HPDE6-E6E7 (cell line): ENCODE results near the gene UBE2V1.
"Not testable (repeated sequence)": the region's sequence is repeated elsewhere in the genome, so short reads cannot be mapped to it uniquely, and the experiment has no call there.

Experiments
- DNase-seq: peaks from one replicate; pipeline ENCODE4 v3.0.0; 2011; ENCODE audit warnings: missing footprints; ENCODE audit errors: extremely low spot score

The UBE2V1 gene

DNA sequence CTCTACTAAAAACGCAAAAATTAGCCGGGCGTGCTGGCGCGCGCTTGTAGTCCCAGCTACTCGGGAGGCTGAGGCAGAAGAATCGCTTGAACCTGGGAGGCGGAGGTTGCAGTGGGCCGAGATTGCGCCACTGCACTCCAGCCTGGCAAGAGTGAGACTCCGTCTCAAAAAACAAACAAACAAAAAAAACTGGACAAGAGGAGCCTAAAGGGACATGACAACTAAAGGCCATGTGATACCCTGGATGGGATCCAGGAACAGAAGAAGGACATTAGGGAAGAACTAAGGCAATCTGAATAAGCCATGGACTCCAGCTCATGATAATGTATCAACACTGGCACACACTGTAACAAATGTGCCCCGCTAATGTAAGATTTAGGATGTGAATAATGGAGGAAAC lies 24.8 kb upstream of the UBE2V1 start:
- not testable (repeated sequence) for DNase-seq

DNA sequence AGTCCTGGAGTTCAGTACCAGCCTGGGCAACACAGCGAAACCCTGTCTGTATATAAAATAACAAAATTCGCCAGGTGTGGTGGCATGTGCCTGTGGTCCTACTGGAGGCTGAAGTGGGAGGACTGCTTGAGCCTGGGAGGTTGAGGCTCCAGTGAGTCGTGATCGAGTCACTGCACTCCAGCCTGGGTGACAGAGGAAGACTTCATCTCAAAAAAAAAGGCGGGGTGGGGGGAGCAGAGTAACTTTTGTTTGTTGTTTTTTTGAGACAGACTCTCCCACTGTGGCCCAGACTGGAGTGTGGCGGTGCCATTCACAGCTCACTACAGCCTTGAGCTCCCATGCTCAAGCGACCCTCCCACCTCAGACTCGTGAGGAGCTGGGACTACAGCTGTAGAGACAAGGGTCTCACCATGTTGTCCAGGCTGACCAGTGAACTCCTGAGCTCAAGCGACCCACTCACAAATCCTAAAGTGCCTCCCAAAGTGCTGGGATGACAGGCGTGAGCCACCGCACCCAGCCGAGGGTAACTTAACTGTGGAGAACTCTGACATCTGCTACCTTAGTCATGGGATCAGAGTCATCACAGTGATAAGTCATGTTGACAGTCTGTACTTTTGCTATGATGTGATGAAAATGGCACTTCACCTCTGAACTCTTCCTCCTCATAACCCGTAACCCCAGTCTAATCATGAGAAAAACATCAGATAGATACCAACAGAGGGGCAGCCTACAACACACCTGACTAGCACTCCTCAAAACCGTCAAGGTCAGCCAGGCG lies 24.1 kb upstream of the UBE2V1 start:
- DNase-seq = no peak

DNA sequence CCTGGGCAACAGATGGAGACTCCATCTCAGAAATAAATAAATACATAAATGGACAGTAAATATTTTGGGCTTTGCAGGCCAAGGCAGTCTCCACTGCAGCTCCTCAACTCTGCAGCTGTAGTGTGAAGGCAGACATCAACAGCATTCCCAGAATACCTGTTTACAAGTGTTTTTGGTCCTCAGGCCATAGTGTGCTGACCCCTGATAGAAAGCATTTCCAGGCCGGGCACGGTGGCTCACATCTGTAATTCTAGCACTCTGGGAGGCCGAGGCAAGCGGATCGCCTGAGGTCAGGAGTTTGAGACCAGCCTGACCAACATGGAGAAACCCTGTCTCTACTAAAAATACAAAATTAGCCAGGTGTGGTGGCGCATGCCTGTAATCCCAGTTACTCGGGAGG lies 22.2 kb upstream of the UBE2V1 start:
- not testable (repeated sequence) for DNase-seq

DNA sequence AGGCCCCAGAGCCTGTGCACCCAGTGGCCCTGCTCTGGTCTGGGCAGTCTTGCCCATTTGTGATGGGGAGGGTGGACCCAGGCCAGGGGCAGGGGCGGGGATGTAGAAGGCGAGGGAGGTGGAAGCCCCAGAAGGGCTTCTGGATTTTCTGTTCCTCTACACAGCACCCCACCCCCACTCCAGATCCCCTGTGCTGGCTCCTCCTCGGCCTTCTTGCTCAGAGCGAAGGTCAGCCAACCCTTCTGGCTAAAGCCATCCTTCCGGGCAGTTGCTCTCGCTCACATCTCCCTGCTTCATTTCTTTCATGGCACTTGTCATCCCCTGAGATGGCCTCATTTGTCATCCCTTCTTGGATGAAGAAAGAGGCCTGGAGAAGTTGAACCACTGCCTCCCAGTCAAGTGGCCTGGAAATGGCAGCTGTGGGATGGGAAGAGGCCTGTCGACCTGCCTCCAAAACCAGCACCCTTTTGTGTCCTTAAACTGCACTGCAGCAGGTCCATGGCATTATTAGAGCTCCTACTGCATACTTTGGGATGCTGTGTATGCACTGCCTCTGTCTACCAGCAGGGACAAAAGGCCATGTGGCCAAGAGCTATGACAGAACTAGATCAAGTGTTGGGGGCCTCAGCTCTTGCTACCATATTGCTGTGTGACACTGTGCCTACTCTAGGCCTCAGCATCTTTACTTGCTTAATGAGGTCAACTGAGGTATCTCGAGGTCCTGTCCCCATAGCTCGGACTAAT lies 20.7 kb upstream of the UBE2V1 start:
- DNase-seq = no peak

DNA sequence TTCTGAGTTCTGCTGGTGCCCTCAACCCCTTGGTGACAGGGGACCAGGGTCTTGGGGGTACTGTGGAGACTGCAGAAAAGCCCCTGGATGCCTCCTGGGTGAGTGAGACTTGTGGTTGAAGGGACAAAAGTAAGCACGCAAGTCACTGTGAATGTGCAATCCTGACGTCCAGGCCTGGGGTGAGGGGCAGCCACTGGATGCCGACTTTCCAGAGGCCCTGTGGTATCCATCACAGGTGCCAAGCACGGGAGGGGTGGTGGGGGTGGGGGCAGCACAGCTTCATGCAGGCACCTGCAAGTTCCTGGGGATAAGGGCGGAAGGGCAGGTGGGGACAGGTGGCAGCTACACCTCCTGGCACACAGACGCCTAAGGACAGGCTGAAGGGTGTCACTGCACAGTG lies 20.1 kb upstream of the UBE2V1 start:
- DNase-seq = no peak

DNA sequence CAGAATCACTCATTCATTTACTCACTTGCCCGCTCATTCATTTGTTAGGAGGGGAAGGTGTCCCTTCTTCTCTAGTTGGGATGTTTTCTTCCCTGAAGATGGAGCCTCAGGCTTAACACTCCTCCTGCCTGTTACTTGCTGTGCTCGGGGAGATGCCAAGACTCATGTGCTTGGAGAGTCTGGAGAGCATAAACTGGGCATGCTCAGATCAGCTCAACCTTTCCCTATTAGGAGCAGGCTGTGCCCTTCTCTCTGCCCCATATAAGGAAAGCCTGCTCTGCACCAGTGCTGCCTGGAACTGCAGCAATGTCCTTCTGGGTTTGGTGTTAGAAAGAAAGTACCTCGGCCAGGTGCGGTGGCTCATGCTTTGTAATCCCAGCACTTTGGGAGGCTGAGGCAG lies 18.0 kb upstream of the UBE2V1 start:
- no peak for DNase-seq

DNA sequence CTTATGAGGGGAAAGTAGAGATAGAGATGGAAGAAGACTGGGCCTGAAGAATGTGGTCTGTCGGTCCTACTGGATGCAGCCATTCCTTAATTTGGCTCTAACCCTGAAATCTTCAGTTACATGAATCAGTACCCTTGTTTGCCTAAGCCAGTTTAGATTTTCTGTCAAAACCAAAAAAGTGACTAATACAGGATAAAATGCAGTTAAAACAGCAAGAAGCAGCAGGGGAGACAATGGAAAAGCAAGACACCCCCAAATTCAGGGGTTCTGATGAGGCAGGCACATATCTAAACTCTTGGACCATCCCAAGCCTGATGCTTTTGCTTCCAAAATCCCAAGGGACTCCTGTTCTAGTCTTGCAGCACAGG lies 17.4 kb upstream of the UBE2V1 start:
- DNase-seq = no peak

DNA sequence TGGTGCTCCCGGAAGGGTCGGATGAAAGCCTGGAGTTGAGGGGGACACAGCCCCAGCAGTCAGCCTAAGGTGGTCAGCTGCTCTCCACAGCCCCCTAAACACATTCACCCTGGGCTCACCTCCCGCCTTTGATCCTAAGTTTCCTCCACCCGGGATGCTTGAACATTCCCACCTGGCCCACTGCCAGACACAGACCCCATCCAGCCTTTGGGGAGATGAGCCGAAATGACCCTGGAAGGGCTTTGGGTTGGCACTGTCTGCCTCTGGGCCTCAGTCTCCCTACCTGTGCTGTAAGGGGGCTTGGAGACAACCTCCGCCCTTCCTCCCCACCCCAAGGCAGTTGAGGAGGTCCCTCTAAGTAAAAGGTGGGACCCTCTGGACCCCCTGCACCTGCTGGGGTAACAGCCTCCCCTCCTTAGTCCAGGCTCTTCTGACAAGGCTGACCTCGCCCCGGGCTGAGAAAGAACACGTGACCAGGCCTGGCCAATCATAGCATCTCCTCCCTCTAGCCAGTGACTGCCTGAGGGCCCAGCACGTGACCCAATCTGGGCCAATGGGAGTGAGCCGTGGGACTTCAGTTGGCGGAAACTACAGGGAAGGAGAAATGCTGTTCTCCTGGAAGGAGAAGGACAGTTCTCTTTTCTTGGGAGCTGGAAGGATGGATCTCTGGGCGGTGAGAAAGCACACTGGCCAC lies 16.9 kb upstream of the UBE2V1 start:
- DNase-seq = no peak

DNA sequence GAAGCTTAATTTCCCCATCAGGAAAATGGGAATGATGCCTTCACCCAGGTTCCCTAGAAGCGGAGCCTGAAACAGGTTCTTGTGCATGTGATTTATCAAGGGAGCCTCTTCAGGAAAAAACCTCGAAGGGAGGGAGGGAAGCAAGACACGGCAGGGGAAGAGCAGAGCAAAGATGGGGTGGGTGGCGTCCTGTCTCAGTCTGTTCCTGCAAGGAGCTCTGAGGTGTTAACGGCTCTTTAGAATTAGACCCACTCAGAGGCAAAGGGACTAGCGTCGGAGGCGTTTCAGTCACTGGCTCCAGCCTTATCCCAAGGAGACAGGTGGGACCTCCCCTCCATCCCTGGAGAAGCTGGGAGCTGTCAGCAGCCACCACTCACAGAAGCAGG lies 15.6 kb upstream of the UBE2V1 start:
- no peak for DNase-seq

DNA sequence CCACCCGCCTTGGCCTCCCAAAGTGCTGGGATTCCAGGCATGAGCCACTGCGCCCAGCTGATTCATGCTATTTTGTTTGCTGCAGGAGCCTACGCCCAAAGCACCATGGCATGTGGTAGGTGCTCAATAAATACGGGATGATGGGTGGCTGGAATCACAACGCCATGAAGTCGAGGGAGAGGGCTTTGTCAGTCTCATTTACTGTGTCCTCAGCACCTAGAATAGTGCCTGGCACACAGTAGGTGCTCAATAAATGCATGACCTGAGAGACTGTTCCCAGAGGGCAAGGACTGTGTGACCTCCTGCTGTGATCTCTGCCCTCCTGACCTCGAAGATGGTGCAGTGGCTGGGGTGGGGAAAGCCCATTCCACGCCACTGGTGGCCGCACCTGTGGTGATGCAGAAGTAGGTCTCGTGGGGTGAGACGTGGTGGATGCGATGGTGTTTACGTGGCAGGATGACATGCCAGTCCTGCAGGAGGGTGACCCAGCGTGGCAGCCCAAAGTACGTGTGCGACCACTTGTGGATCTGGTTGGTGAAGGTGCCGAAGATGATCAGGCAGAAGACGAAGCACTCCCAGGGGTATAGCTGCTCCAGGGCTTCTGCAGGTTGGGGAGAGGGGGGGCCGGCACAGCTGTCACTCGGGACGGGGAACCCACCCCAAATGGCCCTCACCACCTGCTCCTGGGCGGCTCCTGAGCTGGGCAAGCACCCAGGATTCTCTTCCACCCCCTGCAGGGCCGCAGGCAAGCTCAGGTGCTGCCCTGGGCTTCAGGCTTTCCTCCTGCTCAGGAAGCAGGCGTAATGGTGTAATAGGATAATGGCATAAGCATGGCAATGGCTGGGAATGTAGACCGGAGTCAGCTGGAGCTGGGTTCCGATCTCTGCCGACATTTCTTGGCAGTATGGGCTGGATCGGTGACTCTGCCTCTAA lies 14.9 kb upstream of the UBE2V1 start:
- DNase-seq = no peak

DNA sequence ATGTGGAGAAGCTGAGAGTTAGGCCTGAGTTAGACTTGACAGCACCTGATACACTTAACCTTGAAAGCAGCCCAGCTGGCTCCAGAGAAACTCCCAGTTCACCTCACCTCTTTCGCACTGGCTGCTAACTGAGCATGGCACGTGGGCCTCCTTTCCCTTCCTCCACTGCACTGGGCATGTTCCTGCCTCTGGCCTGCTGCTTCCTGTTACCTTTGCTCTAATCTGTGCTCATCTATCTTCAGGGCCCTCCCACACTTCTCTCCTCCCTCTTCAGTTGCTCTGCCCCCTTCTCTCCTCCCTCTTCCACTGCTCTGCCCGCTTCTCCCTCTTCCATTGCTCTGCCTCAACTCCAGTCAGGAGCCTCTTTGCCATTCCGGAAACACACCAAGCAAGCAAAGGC lies 13.7 kb upstream of the UBE2V1 start:
- no peak for DNase-seq

DNA sequence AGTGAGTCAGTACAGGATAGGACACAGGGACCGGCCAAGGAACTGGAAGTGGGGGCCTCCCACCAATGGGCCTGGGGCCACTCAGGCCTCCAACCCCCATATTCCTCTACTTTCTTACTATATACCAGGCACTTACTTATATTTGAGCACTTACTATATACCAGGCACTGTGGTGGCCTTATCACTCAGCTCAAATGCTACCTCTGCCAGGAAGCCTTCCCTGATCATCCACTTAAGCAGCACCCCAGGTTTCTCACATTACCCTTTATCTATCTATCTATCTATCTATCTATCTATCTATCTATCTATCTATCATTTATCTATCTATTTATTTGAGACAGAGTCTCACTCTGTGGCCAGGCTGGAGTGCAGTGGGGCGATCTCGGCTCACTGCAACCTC lies 12.3 kb upstream of the UBE2V1 start:
- no peak for DNase-seq

DNA sequence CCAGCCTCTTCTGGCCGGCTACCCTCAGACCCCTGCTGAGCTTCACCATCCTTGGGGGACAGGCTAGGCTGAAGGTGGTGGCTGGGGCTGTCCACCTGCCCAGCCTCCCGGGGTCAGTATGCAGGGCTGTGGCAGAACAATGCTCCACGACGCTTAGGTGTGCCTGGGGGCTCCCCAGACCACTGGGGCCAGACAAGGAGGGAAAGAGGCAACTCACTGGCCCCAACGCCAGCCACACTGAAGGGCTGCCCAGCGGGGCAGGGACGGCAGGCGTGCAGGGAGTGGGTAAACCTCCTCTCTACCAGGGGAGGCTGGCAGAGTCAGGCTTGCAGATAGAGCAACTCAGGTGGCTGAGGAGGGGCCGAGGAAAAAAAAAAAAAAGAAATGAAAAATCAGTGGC lies 11.5 kb upstream of the UBE2V1 start:
- DNase-seq = no peak

DNA sequence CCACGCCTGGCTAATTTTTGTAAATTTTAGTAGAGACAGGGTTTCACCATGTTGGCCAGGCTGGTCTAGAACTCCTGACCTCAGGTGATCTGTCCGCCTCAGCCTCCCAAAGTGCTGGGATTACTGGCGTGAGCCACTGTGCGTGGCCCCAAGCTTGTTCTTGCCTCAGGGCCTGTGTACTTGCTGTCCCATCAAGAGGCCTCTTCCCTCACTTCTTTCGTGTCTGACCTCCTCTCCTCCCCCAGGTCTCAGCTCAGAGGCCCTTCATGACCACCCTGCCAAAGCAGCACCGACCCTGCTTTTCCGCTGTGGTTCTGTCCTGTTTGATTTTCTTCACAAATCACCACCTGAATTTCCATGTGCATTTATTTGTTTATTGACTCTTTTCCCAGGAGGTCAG lies 10.5 kb upstream of the UBE2V1 start:
- DNase-seq = no peak

DNA sequence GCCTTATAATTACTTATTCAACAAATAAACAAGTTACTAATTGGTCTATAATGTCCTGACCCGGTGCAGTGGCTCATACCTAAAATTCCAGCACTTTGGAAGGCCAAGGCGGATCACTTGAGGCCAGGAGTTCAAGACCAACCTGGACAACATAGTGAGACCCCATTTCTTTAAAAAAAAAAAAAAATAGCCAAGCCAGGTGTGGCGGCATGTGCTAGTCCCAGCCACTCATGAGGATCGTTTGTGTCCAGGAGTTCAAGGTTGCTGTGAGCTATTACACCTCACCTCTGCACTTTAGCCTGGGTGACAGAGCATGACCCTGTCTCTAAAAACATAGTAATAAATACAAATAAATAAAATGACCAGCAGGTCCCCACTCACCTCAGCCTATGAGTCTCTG lies 9.8 kb upstream of the UBE2V1 start:
- no peak for DNase-seq

DNA sequence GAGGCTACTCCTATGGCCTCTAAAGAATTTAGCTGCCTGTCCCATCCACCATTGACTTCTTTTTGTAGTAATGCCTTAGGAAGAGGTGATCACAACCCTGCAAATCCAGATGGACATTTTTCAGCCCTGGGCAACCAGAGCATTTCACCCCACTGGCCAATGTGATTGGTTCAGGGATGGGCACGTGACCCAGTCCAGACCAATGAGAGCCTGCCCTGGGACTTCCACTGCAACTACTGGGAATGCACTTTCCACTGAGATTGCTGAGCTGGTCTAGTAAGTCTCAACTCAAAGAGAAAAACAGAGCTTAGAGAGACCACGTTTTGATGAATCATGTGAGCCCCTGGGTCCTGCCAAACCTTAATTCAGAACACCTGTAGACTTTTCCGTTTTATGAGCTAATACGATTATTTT lies 8.9 kb upstream of the UBE2V1 start:
- DNase-seq = peak; percentile 91

DNA sequence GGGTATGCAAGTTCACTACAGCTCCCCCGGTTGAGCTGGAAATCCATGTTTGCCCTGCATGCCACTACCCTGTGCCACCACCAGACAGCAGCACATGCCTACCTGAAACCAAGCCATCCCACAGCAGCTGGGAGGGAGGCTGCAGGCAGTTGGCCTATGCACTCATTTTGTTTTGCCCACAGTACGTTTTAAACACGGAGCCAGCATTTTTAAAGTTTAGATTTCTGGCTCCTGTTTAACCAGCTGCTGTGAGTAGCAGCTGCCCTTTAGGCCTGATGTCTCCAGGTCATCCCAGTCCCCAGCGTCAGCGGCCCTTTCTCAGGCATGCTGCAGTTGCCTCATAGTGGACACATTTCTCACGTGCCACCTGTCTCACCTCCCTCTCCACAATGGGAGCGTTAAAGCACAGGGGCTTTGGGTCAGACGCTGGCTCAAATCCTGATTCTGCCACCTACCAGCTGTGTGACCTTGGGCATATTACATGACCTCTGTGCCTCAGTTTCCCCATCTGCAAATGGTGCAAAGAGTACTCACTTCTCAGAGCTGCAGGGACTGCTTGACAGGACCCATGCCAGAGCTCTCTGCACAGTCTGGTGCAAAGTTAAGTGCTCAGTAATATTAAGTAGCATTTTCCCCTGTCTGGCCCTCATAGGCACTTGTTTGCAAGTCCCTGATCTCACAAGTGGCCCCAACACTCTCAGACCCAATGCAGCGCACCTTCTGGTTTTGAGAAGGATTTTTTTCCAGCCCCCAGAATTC lies 8.2 kb upstream of the UBE2V1 start:
- DNase-seq = peak; percentile 93

DNA sequence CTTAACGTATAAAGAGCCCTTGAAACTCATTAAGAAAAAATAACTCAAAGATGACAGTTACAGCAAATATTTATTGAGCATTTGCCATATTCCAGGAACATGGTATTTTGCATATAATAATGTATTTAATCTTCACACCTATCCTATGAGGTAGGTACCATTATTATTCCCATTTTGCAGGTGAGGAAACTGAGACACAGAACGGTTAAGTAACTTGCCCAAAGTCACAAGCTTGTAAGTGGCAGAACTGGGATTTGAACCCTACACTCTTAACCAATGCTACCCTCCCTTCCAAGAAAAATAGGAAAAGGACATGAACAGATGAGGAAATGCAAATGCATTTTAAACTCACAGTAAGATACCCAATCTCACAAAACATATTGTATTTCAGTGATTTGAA lies 5.3 kb upstream of the UBE2V1 start:
- DNase-seq = no peak

DNA sequence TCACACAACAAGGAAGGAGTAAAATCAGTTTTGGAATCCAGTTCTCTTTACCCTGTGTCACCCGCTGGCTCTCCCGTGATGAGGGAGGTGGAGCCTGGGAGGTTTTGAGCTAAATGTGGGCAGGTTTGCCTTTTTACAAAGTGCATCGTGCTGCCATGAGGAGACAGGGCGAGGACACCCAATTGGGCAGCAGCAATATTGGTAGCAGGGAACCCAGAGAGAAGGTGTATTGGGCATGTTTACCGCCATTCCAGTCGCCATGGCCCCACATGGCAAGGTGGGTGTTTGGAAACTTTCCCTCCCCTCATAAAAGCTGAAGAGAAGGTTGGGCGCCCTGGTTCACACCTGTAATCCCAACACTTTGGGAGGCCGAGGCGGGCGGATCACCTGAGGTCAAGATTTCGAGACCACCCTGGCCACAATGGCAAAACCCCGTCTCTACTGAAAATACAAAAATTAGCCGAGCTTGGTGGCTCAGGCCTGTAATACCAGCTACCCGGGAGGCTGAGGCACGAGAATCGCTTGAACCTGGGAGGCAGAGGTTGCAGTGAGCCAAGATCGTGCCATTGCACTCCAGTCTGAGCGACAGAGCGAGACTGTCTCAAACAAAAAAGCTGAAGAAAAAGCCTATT lies 3.5 kb upstream of the UBE2V1 start:
- DNase-seq = no peak

DNA sequence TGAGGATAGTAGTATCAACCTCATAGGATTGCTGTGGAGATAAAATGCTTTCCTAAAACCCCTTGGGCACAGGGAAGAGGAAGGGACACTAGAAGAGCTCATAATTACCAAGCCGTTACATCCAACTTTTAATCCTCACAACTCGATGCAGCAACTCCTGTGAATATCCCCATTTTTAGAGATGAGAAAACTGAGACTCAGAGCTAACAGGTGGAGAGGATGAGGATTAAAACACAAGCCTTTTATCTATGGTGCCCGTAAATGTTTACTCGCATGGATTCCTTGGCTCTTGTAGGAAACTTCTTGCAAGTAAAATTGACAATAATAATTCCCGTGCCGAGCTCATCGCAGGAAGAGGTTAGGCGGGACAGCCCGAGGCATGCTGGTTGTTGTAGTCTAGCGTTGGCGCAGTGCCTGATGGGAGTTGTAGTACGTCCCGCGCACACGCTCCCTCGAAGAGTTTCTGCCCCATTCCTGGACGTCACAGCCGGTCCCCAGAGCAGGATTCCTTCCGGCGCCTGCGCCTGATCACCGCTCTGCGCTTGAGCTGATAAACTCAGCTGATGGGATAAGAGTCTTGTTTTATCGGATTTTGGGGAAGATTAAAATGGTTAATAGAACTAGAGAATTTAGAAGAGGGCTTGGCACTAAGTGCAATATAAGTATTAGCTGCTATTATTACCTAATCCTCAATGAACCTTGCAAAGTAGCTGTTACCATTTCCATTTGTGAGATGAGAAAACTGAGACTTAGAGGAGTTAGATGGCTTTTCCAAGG lies 2.8 kb upstream of the UBE2V1 start:
- peak; percentile 98 for DNase-seq
